NCI-H1436 treated with DMSO at 0.1 percent for 48 hours (cell line): ENCODE measurements around the gene GRIN3B.

Experiments
- DNase-seq: peaks from one replicate; lab custom pipeline; 2025; lab: John Stamatoyannopoulos, UW

The GRIN3B gene

DNA sequence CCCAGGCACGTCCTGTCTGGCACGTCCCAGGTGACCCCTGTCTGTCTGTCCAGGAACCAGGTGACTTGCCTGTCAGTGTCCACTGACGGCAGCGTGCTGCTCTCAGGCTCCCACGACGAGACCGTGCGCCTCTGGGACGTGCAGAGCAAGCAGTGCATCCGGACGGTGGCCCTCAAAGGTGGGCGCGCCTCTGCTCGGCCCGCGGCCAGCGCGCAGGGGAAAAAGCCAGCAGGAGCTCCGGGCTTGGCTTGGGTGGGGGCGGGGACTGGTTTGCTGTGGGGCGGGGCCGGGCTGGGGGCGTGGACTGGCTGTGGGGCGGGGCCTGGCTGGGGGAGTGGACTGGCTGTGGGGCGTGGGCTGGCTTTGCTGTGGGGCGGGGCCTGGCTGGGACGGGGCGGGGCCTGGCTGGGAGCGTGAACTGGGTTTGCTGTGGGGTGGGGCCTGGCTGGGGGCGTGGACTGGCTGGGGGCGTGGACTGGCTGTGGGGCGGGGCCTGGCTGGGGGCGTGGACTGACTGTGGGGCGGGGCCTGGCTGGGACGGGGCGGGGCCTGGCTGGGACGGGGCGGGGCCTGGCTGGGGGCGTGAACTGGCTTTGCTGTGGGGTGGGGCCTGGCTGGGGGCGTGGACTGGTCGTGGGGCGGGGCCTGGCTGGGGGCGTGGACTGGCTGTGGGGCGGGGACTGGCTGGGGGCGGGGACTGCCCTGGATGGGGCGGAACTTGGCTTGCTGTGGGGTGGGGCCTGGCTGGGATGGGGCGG, 8.9 kb upstream of the GRIN3B start:
- no peak for DNase-seq

DNA sequence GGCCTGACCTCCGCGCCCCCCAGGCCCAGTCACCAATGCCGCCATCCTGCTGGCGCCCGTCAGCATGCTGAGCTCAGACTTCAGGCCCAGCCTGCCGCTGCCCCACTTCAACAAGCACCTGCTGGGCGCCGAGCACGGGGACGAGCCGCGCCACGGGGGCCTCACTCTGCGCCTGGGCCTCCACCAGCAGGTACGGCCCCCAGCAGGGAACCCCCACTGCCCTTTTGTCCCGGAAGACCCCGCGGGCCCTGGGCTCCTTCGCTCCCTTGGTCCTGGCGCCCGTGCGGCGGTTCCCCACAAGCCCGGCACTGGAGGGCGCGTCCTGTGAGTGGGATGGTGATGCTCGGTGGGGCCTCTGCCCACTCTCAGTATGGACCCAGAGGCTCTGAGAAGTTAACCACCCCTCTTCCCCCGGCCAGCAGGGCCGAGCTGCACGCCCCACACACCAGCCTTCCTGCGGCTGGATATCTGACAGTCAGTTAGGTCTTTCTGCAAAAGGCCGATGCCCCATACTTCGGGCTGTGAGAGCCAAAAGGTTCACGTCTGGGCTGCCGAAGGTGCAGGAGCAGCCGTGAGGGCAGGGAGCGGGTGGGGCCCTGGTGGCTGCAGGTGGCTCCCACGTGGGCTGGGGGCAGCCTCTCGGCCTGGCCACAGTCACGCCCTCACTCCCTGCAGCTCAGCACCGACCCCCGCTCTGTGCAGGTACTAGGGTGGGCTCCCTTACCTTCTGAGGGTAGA, 8.1 kb upstream of the GRIN3B start:
- DNase-seq = no peak

DNA sequence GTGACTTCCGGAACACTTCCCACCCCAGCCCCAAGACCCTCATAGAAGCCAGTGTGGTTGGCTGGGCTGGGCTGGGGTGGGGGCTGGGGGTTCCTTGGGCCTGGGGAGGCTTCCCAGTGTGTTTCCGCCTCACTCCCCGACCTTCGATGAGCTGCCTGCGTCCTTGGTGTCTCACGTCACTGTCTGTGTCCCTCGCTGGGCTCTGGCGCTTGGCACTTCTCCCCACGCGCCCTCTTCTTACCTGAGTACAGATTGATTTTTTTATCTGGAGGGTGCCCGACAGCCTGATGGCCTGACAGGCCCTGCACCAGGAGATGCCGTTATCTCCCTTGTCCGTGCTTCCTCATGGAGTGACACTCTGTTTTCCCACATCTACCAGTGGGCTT, 7.6 kb upstream of the GRIN3B start:
- DNase-seq = no peak

DNA sequence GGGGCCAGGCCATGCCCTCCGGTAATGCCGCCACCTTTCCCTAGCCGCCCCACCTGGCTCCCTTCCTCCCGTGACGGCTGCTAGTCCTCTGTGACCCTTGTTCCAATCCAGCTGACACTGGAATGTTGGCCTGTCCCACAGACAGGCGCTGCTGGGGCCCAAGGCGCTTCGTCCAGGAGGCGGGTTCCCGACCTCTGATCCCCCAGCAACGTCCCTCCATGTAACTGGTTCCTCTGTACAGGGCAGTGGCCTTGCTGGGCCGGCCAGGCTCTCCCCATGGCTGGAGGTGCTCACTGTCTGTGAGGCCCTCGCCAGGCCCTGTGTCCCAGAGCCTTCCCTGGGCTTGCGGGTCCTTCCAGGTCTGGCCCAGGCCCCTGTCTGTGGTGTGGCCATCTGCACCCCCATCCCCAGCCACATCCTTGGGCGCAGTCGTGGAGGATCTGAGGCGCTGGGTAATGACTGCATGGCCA, 6.8 kb upstream of the GRIN3B start:
- DNase-seq = no peak

DNA sequence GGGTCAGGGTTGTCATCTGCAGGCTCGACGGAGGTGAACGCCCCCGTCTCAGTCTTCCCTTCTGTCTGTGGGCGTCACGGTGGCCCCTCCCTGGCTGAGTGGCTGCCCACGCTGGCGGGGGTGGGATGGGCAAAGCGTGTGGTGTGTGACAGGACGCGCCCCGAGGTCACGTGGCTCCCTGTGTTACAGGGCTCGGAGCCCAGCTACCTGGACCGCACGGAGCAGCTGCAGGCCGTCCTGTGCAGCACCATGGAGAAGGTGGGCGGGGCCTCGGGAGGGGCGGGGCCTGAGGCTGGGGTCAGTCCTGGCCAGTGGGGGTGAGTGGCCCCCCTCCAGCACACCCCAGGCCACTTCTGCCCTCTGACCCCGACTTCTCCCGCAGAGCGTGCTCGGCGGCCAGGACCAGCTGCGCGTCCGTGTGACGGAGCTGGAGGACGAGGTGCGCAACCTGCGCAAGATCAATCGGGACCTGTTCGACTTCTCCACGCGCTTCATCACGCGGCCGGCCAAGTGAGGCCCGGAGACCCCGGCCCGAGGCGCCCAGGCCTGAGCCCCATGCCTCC, 6.3 kb upstream of the GRIN3B start:
- no peak for DNase-seq

DNA sequence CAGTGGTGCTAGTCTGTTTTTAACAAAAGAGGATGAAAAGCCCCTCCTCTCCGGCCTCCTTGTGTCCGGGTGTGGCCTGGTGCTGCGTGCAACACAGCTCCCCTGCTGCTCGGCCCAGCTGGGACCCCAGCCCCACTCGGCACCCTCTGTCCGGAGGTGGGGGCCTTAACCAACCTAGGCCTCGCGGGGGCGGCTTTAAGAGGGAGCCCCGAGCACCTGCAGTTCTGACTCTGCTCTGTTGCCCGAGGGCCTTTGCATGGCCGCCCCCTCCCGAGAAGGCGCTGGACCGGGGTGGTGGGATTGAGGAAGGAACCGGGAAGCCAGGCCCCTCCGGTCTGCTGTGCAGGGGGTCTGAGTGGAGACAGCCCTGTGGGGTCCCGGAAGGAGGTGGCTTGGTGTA, 5.7 kb upstream of the GRIN3B start:
- no peak for DNase-seq

DNA sequence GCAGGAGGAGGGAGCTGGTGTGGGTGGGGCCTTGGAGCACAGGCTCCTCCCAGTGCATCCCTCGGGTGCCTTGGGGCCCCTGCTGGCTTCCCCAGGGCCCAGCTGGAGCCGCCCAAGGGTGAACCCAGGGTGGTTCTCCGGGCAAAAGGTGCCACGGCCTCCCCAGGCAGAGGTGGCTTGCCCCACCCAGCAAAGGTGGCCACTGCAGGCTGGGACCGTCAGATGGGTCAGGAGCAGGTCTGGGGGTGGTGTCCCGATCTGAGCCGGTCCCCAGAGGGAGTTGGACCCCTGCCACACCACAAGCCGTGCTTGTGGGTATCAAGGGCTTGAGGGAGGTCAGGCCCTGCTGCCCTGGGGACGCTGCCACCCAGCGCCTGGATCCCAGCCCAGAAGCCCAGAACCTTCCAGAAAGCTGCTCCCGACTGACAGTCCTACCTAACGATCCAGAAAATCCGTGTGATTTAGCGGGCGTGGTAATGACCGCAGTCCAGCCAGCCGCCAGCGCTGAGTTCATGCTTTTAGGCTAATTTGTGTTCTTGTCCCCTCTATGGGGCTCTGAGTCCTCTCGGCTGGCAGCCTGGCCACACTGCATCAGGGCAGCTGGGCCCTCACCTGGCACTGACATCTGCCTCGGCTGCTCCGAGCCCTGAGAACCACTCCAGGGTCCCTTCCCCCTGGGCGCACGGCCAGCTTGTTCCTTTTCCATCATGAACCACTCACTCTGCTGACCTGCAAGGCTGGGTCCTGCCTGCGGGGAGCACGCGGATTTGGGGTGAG, 5.0 kb upstream of the GRIN3B start:
- DNase-seq = no peak

DNA sequence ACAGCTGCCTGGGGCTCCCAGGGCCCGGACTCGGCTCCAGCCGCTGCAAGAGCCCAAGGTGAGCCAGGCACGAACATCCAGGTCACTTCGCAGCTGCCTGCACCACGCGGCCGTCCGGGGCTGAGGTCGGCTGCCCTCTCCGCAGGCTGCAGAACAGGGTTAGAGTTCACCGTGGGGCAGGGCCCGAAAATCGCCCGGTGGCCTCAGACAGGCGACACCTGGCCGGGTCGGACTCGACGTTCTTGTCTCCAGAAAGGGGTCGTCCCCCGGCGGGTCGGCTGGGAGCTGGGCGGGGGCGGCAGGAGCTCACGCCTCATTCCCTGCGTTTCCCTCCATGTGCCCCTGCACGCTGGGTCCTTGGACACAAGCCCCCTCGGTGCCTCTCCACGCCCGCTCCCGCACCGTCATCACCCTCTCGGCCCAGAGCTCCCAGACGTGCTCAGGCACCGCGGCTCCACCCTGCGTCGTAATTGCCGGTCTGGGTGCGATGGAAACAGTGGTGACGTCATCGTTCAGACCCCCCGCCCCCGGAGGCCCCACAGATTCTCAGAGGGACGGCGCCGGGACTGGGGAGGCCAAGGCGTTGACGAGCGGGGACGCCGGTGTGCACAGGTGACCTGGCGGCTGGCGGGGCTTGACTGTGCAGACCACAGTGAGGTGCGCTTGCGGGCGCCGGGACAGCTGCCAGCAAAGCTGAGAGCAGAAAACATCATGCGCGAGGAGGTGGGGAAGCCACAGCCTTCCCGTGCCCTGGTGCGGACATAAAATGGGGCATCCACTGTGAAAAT, 4.0 kb upstream of the GRIN3B start:
- no peak for DNase-seq

DNA sequence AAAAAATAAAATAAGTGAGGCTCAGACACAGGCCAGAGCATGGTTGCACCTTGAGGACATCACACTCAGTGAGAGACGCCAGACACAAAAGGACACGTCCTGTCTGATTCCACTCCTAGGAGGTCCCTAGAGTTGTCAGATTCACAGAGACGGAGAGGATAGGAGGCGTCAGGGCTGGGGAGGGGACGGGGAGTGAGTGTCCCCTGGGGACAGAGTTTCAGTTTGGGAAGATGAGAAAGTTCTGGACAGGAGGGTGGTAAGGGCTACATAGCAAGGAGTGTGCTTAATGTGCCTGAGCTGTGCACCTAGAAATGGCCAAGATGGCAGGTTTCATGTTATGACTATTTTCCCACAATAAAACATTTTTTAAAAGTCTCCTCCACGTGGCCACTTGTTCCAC, 2.2 kb upstream of the GRIN3B start:
- DNase-seq = no peak

DNA sequence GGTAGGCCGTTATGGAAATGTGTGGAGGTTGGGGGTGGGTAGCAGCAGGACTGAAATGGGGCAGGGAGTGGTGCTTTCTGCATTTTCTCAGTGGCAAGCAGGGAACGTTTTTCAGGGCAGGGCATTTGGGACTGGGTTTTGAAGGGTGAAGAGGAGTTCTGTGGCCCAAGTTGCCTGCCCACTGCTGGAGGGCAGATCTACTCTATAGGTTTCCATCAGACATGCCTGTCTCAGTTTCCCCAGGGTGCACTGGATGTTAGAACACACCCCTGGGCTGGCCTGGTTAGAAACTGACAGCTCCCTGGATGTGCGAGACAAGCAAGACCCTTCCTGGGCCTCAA, 870 bp upstream of the GRIN3B start:
- no peak for DNase-seq

DNA sequence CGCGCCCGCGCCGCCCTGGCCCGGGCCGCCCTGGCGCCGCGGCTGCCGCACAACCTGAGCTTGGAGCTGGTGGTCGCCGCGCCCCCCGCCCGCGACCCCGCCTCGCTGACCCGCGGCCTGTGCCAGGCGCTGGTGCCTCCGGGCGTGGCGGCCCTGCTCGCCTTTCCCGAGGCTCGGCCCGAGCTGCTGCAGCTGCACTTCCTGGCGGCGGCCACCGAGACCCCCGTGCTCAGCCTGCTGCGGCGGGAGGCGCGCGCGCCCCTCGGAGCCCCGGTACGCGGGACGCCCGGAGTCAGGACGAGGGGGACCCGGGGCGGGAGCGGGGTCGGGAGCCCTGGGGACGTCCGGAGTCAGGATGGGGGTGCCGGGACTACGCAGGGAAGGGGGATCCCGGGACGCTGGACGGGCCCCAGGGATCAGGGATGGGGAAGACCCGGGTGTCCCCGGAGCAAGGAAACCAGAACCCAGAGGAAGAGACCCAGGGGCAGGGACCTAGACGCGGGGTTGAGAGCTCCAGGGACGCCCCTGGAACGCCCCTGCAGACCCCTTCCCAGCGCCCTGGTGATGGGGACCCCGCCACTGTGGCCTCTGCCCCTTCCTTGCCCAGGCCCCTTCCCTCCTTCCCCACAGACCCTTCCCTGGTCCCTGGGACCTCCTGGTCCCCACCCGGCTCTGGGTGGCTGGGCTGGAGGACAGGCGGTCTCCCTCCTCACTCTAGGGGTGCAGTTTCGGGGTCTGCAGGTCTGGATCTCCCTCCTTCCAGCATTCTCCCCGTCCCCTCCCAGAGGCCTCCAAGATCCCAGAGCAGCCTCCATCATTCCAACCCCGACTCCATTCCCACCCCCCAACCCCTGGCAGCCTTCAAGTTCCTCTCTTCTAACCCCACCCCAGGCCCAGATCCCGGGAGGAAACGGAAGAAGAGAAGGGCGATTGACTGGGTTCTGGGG, 645 bp downstream of the GRIN3B start:
- DNase-seq = no peak

DNA sequence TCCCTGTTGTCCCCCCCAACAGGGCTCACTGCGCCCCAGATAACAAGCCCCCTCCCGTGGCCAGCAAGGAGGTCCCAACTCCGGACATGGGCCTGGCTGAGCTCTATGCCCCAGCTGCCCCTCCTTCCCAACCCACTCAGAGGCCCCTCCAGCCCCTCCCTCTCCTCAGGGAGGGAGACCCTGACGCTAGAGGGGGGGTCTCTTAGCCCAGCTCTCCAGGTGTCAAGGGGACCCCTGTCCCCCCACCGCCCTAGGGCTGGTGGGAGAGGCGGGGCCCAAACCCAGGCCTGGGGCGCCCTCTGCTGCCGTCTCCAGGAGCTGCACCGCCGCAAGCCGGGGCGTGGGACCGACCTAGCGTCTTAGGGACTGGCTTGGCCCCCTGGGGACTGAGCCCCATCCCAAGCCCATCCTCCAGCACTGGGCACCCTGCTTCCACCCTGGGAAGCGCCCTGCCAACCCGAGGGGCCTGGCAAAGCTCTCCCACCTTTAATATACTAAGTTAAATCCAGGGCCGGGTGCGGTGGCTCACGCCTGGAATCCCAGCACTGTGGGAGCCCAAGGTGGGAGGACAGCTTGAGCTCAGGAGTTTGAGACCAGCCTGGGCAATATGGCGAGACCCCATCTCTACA, 1.4 kb downstream of the GRIN3B start:
- DNase-seq = no peak

DNA sequence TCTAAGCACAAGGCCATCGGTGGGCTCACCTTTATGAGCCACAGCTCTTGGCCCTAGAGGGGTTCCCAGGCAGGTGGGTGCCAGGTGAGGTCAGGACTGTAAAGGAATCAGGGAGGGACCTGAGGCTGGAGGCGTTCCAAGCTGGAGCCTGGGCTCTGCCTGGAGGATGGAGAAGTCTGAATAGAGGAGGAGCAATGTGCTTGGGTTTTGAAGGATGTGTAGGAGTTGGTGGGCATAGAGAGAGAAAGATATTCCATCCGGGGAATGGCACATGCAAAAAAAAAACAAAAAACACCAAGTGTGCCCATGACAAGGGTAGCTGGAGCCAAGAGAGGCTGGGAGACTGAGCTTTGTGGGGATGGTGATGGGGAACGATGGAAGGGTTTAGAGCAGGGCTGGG, 2.4 kb downstream of the GRIN3B start:
- no peak for DNase-seq

DNA sequence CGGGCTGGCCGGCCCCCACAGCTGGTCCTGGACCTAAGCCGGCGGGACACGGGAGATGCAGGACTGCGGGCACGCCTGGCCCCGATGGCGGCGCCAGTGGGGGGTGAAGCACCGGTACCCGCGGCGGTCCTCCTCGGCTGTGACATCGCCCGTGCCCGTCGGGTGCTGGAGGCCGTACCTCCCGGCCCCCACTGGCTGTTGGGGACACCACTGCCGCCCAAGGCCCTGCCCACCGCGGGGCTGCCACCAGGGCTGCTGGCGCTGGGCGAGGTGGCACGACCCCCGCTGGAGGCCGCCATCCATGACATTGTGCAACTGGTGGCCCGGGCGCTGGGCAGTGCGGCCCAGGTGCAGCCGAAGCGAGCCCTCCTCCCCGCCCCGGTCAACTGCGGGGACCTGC, 3.1 kb downstream of the GRIN3B start:
- DNase-seq = no peak

DNA sequence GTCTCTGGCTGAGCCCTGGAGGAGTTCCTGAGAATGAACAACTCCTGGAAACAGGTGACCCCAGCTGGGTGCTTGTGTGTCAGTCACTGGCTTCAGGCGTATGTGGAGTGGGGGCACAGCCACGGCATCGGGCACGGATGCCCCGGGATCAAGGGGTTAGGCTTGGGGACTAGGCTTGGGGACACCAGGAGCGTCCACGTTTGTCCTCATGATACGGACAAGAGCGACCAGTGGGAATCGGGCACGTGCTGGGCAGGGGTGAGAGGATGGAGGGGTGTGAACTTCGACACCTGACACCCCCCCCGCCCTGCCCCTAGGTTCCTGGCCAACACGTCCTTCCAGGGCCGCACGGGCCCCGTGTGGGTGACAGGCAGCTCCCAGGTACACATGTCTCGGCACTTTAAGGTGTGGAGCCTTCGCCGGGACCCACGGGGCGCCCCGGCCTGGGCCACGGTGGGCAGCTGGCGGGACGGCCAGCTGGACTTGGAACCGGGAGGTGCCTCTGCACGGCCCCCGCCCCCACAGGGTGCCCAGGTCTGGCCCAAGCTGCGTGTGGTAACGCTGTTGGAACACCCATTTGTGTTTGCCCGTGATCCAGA, 4.1 kb downstream of the GRIN3B start:
- DNase-seq = no peak

DNA sequence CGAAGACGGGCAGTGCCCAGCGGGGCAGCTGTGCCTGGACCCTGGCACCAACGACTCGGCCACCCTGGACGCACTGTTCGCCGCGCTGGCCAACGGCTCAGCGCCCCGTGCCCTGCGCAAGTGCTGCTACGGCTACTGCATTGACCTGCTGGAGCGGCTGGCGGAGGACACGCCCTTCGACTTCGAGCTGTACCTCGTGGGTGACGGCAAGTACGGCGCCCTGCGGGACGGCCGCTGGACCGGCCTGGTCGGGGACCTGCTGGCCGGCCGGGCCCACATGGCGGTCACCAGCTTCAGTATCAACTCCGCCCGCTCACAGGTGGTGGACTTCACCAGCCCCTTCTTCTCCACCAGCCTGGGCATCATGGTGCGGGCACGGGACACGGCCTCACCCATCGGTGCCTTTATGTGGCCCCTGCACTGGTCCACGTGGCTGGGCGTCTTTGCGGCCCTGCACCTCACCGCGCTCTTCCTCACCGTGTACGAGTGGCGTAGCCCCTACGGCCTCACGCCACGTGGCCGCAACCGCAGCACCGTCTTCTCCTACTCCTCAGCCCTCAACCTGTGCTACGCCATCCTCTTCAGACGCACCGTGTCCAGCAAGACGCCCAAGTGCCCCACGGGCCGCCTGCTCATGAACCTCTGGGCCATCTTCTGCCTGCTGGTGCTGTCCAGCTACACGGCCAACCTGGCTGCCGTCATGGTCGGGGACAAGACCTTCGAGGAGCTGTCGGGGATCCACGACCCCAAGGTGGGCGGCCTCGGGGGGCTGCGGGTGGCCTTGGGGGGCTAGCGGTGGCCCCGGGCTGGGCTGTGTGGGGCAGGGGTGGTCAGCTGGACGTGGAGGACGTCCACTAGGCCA, 4.8 kb downstream of the GRIN3B start:
- no peak for DNase-seq

DNA sequence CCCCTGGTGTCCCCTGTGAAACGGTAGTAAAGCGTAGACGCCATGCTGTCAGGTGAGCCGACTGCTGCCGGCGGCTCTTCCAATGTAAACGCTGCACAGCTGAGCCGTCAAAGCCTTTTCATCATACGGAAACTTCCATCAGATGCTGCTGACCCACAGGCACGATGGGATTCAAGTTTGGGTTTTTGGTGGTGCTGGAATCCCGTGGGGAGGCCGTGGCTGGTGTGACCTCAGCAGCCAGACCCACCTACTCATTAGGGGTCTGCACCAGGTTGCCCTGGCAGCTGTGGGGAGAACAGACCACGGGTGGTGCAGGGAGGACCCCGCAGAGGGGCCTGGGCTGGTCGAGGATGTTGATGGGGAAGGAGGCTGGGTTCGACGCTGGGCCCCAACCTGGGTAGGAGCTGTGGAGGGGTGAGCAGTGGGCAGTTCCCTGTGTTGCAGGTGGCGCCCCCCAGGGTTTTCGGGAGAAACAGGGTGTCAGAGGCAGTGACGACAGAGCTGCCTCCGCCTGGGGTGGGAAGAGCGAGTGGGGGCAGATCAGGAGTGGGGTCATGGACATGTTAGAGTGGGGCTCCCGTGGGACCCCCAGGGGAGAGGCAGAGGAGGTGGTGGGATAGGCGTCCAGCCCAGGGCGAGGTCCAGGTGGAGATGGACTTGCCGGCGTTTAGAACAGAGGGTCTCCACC, 6.6 kb downstream of the GRIN3B start:
- no peak for DNase-seq
